ENCODE measurements around the gene CR1.

Gene CR1

GRCh38 chr1:207495801-207496792 lies at the start of gene CR1:
Gene CR1 (plus strand): TSS chr1:207496157. CDS start chr1:207496268, 111 bp downstream.
- Histone ChIP-seq H3K27me3 (ENCODE audit: insufficient read depth, low read length) (peaks cover 53% of the 10 kb centered on the region), H3K9ac (ENCODE audit: low read depth, low read length) (peak within 1 kb of the TSS; percentile 75), H3K27ac (ENCODE audit: low read length) (no peak within 1 kb of the TSS), H3K4me1 (ENCODE audit: insufficient read depth, low read length) (no peaks in the 10 kb centered on the region), H3K4me3 (ENCODE audit: low read length) (peak within 1 kb of the TSS; percentile 82), H3K9me3 (ENCODE audit: insufficient read depth, low read depth, low read length) (no peaks in the 10 kb centered on the region), H3K36me3 (ENCODE audit: insufficient read depth, low read depth, low read length) (no peaks in the 10 kb centered on the region)

DNA sequence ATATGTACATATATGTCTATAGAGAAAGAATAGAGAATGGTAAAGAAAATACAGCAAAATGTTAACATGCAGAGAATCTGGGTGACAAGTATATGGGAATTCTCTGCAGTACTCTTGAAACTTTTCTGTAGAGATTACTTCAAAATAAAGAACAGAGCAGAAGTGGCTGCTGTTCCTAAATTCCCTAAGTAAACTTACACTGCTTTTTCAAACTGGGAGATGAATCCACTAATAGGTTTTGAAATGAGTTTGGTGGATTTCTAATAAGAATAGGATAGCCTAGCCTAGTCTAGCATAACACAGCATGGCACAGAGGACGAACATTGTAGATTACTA lies 42.3 kb upstream of the CR1 start:
- Histone ChIP-seq H3K27me3 (ENCODE audit: insufficient read depth, low read length) (peaks cover 73% of the 10 kb centered on the region), H3K4me1 (ENCODE audit: insufficient read depth, low read length) (no peaks in the 10 kb centered on the region), H3K4me3 (ENCODE audit: low read length) (peak overlapping the region; percentile 55), H3K9ac (ENCODE audit: low read depth, low read length) (no peak overlapping the region), H3K36me3 (ENCODE audit: insufficient read depth, low read depth, low read length) (no peaks in the 10 kb centered on the region), H3K9me3 (ENCODE audit: insufficient read depth, low read depth, low read length) (no peaks in the 10 kb centered on the region), H3K27ac (ENCODE audit: low read length) (no peak overlapping the region)

GRCh38 chr1:207454046-207454964 lies 41.7 kb upstream of the CR1 start, which contains the start of gene CR2:
Gene CR2 (plus strand): TSS chr1:207454328. CDS start chr1:207454419, 91 bp downstream.
- Histone ChIP-seq H3K36me3 (ENCODE audit: insufficient read depth, low read depth, low read length) (no peaks in the 10 kb centered on the region), H3K4me1 (ENCODE audit: insufficient read depth, low read length) (no peaks in the 10 kb centered on the region), H3K4me3 (ENCODE audit: low read length) (peak within 1 kb of the TSS; percentile 75), H3K9ac (ENCODE audit: low read depth, low read length) (peak within 1 kb of the TSS; percentile 61; the same call in 1 of the 2 replicates), H3K27ac (ENCODE audit: low read length) (no peak within 1 kb of the TSS), H3K9me3 (ENCODE audit: insufficient read depth, low read depth, low read length) (no peaks in the 10 kb centered on the region), H3K27me3 (ENCODE audit: insufficient read depth, low read length) (peaks cover 73% of the 10 kb centered on the region)

DNA sequence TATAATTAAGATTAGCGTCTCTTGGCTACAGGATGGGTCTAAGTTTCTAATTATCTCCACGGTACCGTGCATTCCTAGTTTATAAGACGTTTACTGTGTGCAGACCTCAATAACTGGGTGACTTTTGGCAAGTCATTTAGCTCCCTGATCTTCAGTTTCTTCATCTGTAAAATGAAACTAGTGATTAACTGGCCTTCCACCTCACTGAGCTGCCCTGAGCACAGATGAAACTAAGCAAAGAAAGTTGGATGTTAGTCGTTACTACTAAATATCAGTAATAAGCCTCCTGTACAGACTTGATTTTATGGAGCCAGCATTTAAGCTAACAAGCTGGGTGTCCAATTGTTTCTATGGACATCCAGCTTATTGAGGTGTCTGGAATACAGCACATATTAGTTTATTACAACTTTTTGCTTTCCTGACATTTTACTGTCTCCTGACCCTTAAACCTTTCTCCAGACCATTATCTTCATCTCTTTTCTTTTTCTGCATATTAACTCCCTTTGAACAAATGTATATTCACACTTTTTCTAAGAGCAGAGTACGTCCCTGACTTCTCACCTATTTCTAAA lies 40.7 kb upstream of the CR1 start:
- peak overlapping the region; percentile 75 for H3K4me3 ChIP-seq (ENCODE audit: low read length)
- no peaks in the 10 kb centered on the region for H3K4me1 ChIP-seq (ENCODE audit: insufficient read depth, low read length)

GRCh38 chr1:207458414-207458813 lies 37.5 kb upstream of the CR1 start:
- Histone ChIP-seq H3K4me1 (ENCODE audit: insufficient read depth, low read length) (no peaks in the 10 kb centered on the region), H3K36me3 (ENCODE audit: insufficient read depth, low read depth, low read length) (no peaks in the 10 kb centered on the region), H3K9me3 (ENCODE audit: insufficient read depth, low read depth, low read length) (no peaks in the 10 kb centered on the region), H3K9ac (ENCODE audit: low read depth, low read length) (no peak overlapping the region), H3K27me3 (ENCODE audit: insufficient read depth, low read length) (peaks cover 44% of the 10 kb centered on the region), H3K27ac (ENCODE audit: low read length) (no peak overlapping the region), H3K4me3 (ENCODE audit: low read length) (no peak overlapping the region)

More for the DNA sequence above, 40.7 kb upstream of the CR1 start:
- Histone ChIP-seq H3K9ac (ENCODE audit: low read depth, low read length) (no peak overlapping the region), H3K27me3 (ENCODE audit: insufficient read depth, low read length) (peaks cover 73% of the 10 kb centered on the region), H3K36me3 (ENCODE audit: insufficient read depth, low read depth, low read length) (no peaks in the 10 kb centered on the region), H3K27ac (ENCODE audit: low read length) (no peak overlapping the region), H3K9me3 (ENCODE audit: insufficient read depth, low read depth, low read length) (no peaks in the 10 kb centered on the region)

- Histone ChIP-seq H3K9me3 (ENCODE audit: insufficient read depth, low read depth, low read length) (no peaks in the 10 kb centered on the region), H3K4me1 (ENCODE audit: insufficient read depth, low read length) (no peaks in the 10 kb centered on the region), H3K27me3 (ENCODE audit: insufficient read depth, low read length) (peaks cover 39% of the 10 kb centered on the region), H3K4me3 (ENCODE audit: low read length) (no peak overlapping the region), H3K36me3 (ENCODE audit: insufficient read depth, low read depth, low read length) (no peaks in the 10 kb centered on the region), H3K9ac (ENCODE audit: low read depth, low read length) (no peak overlapping the region), H3K27ac (ENCODE audit: low read length) (no peak overlapping the region)
Measured at GRCh38 chr1:207459008-207459407, 36.9 kb upstream of the CR1 start.

- H3K27me3 ChIP-seq (ENCODE audit: insufficient read depth, low read length), result peaks cover 13% of the 10 kb centered on the region
Measured at GRCh38 chr1:207461649-207462048, 34.3 kb upstream of the CR1 start.

DNA sequence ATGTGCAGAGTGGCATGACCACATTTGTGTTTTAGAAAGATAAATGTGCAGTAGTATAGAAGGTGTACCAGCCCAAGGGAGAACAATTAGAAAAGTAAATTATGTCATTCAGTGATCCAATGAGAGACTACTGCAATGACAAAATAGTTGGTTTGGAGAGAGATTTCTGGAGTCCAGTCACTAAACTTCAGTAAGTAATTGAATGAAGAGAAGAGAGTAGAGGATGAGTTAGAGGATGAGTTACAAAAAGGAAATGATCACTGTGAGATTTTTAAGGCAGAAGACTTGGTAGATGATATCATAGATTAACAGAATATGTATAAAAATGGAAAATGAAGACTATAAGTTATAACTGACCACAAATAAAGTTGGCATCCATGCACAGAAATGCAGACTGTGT lies 33.4 kb upstream of the CR1 start:
- H3K27me3 ChIP-seq (ENCODE audit: insufficient read depth, low read length), result peaks cover 4% of the 10 kb centered on the region; the same call in 1 of the 2 replicates
- H3K36me3 ChIP-seq (ENCODE audit: insufficient read depth, low read depth, low read length), result no peaks in the 10 kb centered on the region
- no peak overlapping the region for H3K27ac ChIP-seq (ENCODE audit: low read length)
- H3K4me3 ChIP-seq (ENCODE audit: low read length), result no peak overlapping the region
- no peak overlapping the region for H3K9ac ChIP-seq (ENCODE audit: low read depth, low read length)
- H3K9me3 ChIP-seq (ENCODE audit: insufficient read depth, low read depth, low read length), result no peaks in the 10 kb centered on the region
- no peaks in the 10 kb centered on the region for H3K4me1 ChIP-seq (ENCODE audit: insufficient read depth, low read length)

More at GRCh38 chr1:207461649-207462048, 34.3 kb upstream of the CR1 start:
- Histone ChIP-seq H3K4me1 (ENCODE audit: insufficient read depth, low read length) (no peaks in the 10 kb centered on the region), H3K27ac (ENCODE audit: low read length) (no peak overlapping the region), H3K9me3 (ENCODE audit: insufficient read depth, low read depth, low read length) (no peaks in the 10 kb centered on the region), H3K9ac (ENCODE audit: low read depth, low read length) (no peak overlapping the region), H3K4me3 (ENCODE audit: low read length) (no peak overlapping the region), H3K36me3 (ENCODE audit: insufficient read depth, low read depth, low read length) (no peaks in the 10 kb centered on the region)

- Histone ChIP-seq H3K36me3 (ENCODE audit: insufficient read depth, low read depth, low read length) (no peaks in the 10 kb centered on the region), H3K4me1 (ENCODE audit: insufficient read depth, low read length) (no peaks in the 10 kb centered on the region), H3K9me3 (ENCODE audit: insufficient read depth, low read depth, low read length) (no peaks in the 10 kb centered on the region), H3K27me3 (ENCODE audit: insufficient read depth, low read length) (no peaks in the 10 kb centered on the region), H3K27ac (ENCODE audit: low read length) (no peak overlapping the region), H3K9ac (ENCODE audit: low read depth, low read length) (no peak overlapping the region), H3K4me3 (ENCODE audit: low read length) (no peak overlapping the region)
Measured at GRCh38 chr1:207463021-207463420, 32.9 kb upstream of the CR1 start.

GRCh38 chr1:207463571-207463970 lies 32.4 kb upstream of the CR1 start:
- Histone ChIP-seq H3K36me3 (ENCODE audit: insufficient read depth, low read depth, low read length) (no peaks in the 10 kb centered on the region), H3K9me3 (ENCODE audit: insufficient read depth, low read depth, low read length) (no peaks in the 10 kb centered on the region), H3K4me3 (ENCODE audit: low read length) (no peak overlapping the region), H3K9ac (ENCODE audit: low read depth, low read length) (no peak overlapping the region), H3K4me1 (ENCODE audit: insufficient read depth, low read length) (no peaks in the 10 kb centered on the region), H3K27me3 (ENCODE audit: insufficient read depth, low read length) (no peaks in the 10 kb centered on the region), H3K27ac (ENCODE audit: low read length) (no peak overlapping the region)

GRCh38 chr1:207470927-207471326 lies 25.0 kb upstream of the CR1 start:
- H3K9me3 ChIP-seq (ENCODE audit: insufficient read depth, low read depth, low read length), result no peaks in the 10 kb centered on the region
- no peaks in the 10 kb centered on the region for H3K4me1 ChIP-seq (ENCODE audit: insufficient read depth, low read length)
- no peaks in the 10 kb centered on the region for H3K27me3 ChIP-seq (ENCODE audit: insufficient read depth, low read length)
- H3K4me3 ChIP-seq (ENCODE audit: low read length), result no peak overlapping the region
- no peak overlapping the region for H3K27ac ChIP-seq (ENCODE audit: low read length)
- no peaks in the 10 kb centered on the region for H3K36me3 ChIP-seq (ENCODE audit: insufficient read depth, low read depth, low read length)
- no peak overlapping the region for H3K9ac ChIP-seq (ENCODE audit: low read depth, low read length)

Data from iPS-20b (cell line).